H9 (cell line): ENCODE data around the gene YAF2. TPM values are rescaled to one million over a fixed set of nuclear protein-coding genes. Genes with fewer than 3 reads are reported as not detected.

Source experiments
- DNase-seq: peaks from one replicate; pipeline ENCODE4 v3.0.0-alpha.2; 2017
- H2AFZ ChIP-seq: one replicate; pipeline ENCODE4 v1.6.1; 2013; ENCODE audit warnings: mild to moderate bottlenecking, low read length, control low read depth, moderate library complexity
- H2AK5ac ChIP-seq: 2 replicates; pipeline ENCODE4 v1.6.1; 2013; ENCODE audit warnings: low read length, control low read depth, mixed read lengths; ENCODE audit not compliant: insufficient read length
- H2BK120ac ChIP-seq: one replicate; pipeline ENCODE4 v1.6.1; 2013; ENCODE audit warnings: low read depth, mild to moderate bottlenecking, low read length, control low read depth, inconsistent platforms; ENCODE audit not compliant: poor library complexity, severe bottlenecking
- H2BK12ac ChIP-seq: 2 replicates; pipeline ENCODE4 v1.6.1; 2013; ENCODE audit warnings: low read length, control low read depth, mixed read lengths, low read depth; ENCODE audit not compliant: insufficient read length
- H2BK15ac ChIP-seq: 2 replicates; pipeline ENCODE4 v1.6.1; 2013; ENCODE audit warnings: low read depth, low read length, control low read depth
- H2BK20ac ChIP-seq: one replicate; pipeline ENCODE4 v1.6.1; 2013; ENCODE audit warnings: low read depth, mild to moderate bottlenecking, low read length, control low read depth, inconsistent platforms; ENCODE audit not compliant: poor library complexity, severe bottlenecking
- H2BK5ac ChIP-seq: 2 replicates; pipeline ENCODE4 v1.6.1; 2013; ENCODE audit warnings: low read length, control low read depth, mixed read lengths; ENCODE audit not compliant: insufficient read length
- H3K14ac ChIP-seq: 2 replicates; pipeline ENCODE4 v1.6.1; 2013; ENCODE audit warnings: low read length, control low read depth; ENCODE audit not compliant: insufficient read depth
- H3K18ac ChIP-seq: 2 replicates; pipeline ENCODE4 v1.6.1; 2013; ENCODE audit warnings: low read depth, mild to moderate bottlenecking, mixed read lengths, low read length, control low read depth; ENCODE audit not compliant: insufficient read length
- H3K23ac ChIP-seq: 2 replicates; pipeline ENCODE4 v1.6.1; 2013; ENCODE audit warnings: low read length, control low read depth, mixed read lengths, low read depth; ENCODE audit not compliant: insufficient read length
- H3K23me2 ChIP-seq: 2 replicates; pipeline ENCODE4 v1.6.1; 2013; ENCODE audit warnings: low read depth, mild to moderate bottlenecking, mixed read lengths, low read length, control low read depth; ENCODE audit not compliant: insufficient read length, poor library complexity, severe bottlenecking
- H3K27ac ChIP-seq: 2 replicates; pipeline ENCODE4 v1.5.1; 2013; ENCODE audit warnings: low read length, control low read depth, mixed read lengths, low read depth; ENCODE audit not compliant: insufficient read length
- H3K27me3 ChIP-seq: 2 replicates; pipeline ENCODE4 v1.6.1; 2013; ENCODE audit warnings: low read length, control low read depth, inconsistent platforms; ENCODE audit not compliant: insufficient read depth
- H3K4ac ChIP-seq: 2 replicates; pipeline ENCODE4 v1.6.1; 2013; ENCODE audit warnings: low read depth, mild to moderate bottlenecking, control low read depth, inconsistent platforms, low read length, moderate library complexity
- H3K4me1 ChIP-seq: 2 replicates; pipeline ENCODE4 v1.6.1; 2013; ENCODE audit warnings: low read length, control low read depth, inconsistent platforms; ENCODE audit not compliant: insufficient read depth
- H3K4me2 ChIP-seq: 2 replicates; pipeline ENCODE4 v1.6.1; 2013; ENCODE audit warnings: low read length, control low read depth, mixed read lengths; ENCODE audit not compliant: insufficient read length, insufficient read depth
- H3K56ac ChIP-seq: 2 replicates; pipeline ENCODE4 v1.6.1; 2013; ENCODE audit warnings: low read depth, mild to moderate bottlenecking, mixed read lengths, low read length, control low read depth; ENCODE audit not compliant: insufficient read length
- H3K79me1 ChIP-seq: 2 replicates; pipeline ENCODE4 v1.6.1; 2013; ENCODE audit warnings: low read depth, mild to moderate bottlenecking, moderate library complexity, low read length, control low read depth, inconsistent platforms; ENCODE audit not compliant: insufficient read depth, poor library complexity, severe bottlenecking
- H3K79me2 ChIP-seq: 2 replicates; pipeline ENCODE4 v1.6.1; 2013; ENCODE audit warnings: low read length, control low read depth, inconsistent platforms; ENCODE audit not compliant: insufficient read depth
- H3K9ac ChIP-seq: 2 replicates; pipeline ENCODE4 v1.6.1; 2013; ENCODE audit warnings: low read length, control low read depth, mixed read lengths; ENCODE audit not compliant: insufficient read length; ENCODE audit errors: extremely low read depth
- H3K9me3 ChIP-seq: one replicate; pipeline ENCODE4 v1.6.1; 2013; ENCODE audit warnings: low read depth, low read length, inconsistent platforms; ENCODE audit not compliant: control insufficient read depth
- H3T11ph ChIP-seq: one replicate; pipeline ENCODE4 v1.6.1; 2013; ENCODE audit warnings: mild to moderate bottlenecking, low read length, control low read depth, inconsistent platforms
- H4K20me1 ChIP-seq: one replicate; pipeline ENCODE4 v1.6.1; 2013; ENCODE audit not compliant: control insufficient read depth, insufficient read length, insufficient read depth
- H4K5ac ChIP-seq: 2 replicates; pipeline ENCODE4 v1.6.1; 2013; ENCODE audit warnings: low read depth, mild to moderate bottlenecking, mixed read lengths, low read length, control low read depth; ENCODE audit not compliant: insufficient read length
- H4K8ac ChIP-seq: replicated peaks from 2 replicates; pipeline ENCODE4 v1.6.1; 2013; ENCODE audit warnings: low read length, control low read depth, mixed read lengths, low read depth; ENCODE audit not compliant: insufficient read length
- H4K91ac ChIP-seq: 2 replicates; pipeline ENCODE4 v1.6.1; 2013; ENCODE audit warnings: low read depth, mild to moderate bottlenecking, moderate library complexity, mixed read lengths, low read length, control low read depth; ENCODE audit not compliant: insufficient read length
- H3K27ac Mint-ChIP-seq, 3 experiments: 2 replicates in 2 of 3; 3 replicates in 1 of 3; pipeline ENCODE4 v1.8.0; 2020 to 2021; ENCODE audit warnings: mixed read lengths in 3 of 3, mild to moderate bottlenecking in 1 of 3, moderate library complexity in 1 of 3
- H3K27me3 Mint-ChIP-seq: 2 replicates; pipeline ENCODE4 v1.8.0; 2021; ENCODE audit warnings: low read depth, mild to moderate bottlenecking, moderate library complexity, mixed read lengths
- H3K36me3 Mint-ChIP-seq, 3 experiments: 2 replicates in 2 of 3; 3 replicates in 1 of 3; pipeline ENCODE4 v1.8.0; 2020 to 2021; ENCODE audit warnings: low read depth in 3 of 3, mixed read lengths in 3 of 3; ENCODE audit not compliant: insufficient read depth in 1 of 3
- H3K4me1 Mint-ChIP-seq, 2 experiments: 2 replicates each; pipeline ENCODE4 v1.8.0; 2020; ENCODE audit warnings: mixed read lengths in 2 of 2
- H3K4me3 Mint-ChIP-seq, 2 experiments: 2 replicates in 1 of 2; 3 replicates in 1 of 2; pipeline ENCODE4 v1.8.0; 2020 to 2021; ENCODE audit warnings: mild to moderate bottlenecking in 2 of 2, mixed read lengths in 2 of 2, moderate library complexity in 1 of 2
- H3K9me3 Mint-ChIP-seq, 2 experiments: 2 replicates in 1 of 2; 3 replicates in 1 of 2; pipeline ENCODE4 v1.8.0; 2020; ENCODE audit warnings: mild to moderate bottlenecking in 2 of 2, mixed read lengths in 2 of 2, moderate library complexity in 1 of 2
- WGBS: extraction: QIAGEN DNeasy Blood & Tissue Kit; methylation state at CpG from one replicate; pipeline ENCODE4 v1.1.7; 2013; ENCODE audit warnings: missing lambda C conversion rate, low lambda C conversion rate, mixed read lengths; ENCODE audit not compliant: insufficient read length; ENCODE audit errors: extremely low coverage; 5-methylcytosine and 5-hydroxymethylcytosine counted together
- total RNA-seq: library from RNA; stranded (reverse); gene quantifications from 2 replicates; pipeline ENCODE4 v1.2.1, GENCODE V29; 2021
- TF ChIP-seq, protein P1 (sequence below): fragments of 200-600 bp; sonication (generic); conservative IDR thresholded peaks from 3 replicates; pipeline ENCODE4 v1.8.0; 2021; ENCODE audit warnings: antibody characterized with exemption, mild to moderate bottlenecking

Gene YAF2
- total RNA-seq, 1 experiment from 2014 or later, result 1.9 TPM

DNA sequence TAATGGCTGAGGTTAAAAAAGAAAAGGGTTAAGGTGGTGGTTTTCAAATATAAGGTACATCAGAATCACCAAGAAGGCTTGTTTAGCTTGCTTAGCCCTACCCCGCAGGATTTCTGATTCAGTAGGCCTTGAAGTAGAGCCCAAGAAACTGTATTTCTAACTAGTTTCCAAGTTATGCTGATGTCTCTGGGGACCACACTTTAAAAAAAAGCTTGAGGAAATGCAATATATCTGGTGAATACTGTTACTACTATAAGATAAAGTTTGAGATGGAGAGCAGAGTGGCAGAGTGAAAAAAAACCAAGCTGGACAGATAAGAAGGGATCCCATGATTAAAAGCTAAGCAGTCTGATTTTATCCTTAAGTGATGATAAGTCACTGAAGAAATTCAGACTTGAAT lies 75.1 kb downstream of the YAF2 start:
- no peak overlapping the region for H3K4me3 Mint-ChIP-seq
- no peaks in the 10 kb centered on the region for H3K27me3 ChIP-seq

More for the DNA sequence above, 75.1 kb downstream of the YAF2 start:
- Mint-ChIP-seq H3K9me3 (no peaks in the 10 kb centered on the region), H3K4me1 (peaks cover 0 to 9% of the 10 kb centered on the region in 2 experiments; a peak in 2 of 4 replicates), H3K27me3 (no peaks in the 10 kb centered on the region), H3K36me3 (no peaks in the 10 kb centered on the region), H3K27ac (no peak overlapping the region)
- Histone ChIP-seq H2BK5ac (no peak overlapping the region), H4K20me1 (no peaks in the 10 kb centered on the region), H2AFZ (no peak overlapping the region), H3K56ac (no peak overlapping the region), H3K9ac (no peak overlapping the region), H2BK15ac (no peak overlapping the region), H2BK120ac (no peak overlapping the region), H3K23ac (no peak overlapping the region), H4K91ac (no peak overlapping the region), H3K23me2 (no peaks in the 10 kb centered on the region), H3K79me2 (no peaks in the 10 kb centered on the region), H4K8ac (no peak overlapping the region), H2AK5ac (no peak overlapping the region), H3K4me2 (no peak overlapping the region), H3K4me1 (no peaks in the 10 kb centered on the region), H3K18ac (no peak overlapping the region), H3K27ac (no peak overlapping the region), H3K9me3 (no peaks in the 10 kb centered on the region), H3K4ac (no peak overlapping the region), H3K79me1 (no peaks in the 10 kb centered on the region), H2BK12ac (no peak overlapping the region), H3K14ac (no peak overlapping the region), H4K5ac (no peak overlapping the region), H2BK20ac (no peak overlapping the region), H3T11ph (no peak overlapping the region)
- no peak for DNase-seq
- WGBS, result no CpG with 5 or more reads among the region's 1 CpG
- TF ChIP-seq, protein P1, sequence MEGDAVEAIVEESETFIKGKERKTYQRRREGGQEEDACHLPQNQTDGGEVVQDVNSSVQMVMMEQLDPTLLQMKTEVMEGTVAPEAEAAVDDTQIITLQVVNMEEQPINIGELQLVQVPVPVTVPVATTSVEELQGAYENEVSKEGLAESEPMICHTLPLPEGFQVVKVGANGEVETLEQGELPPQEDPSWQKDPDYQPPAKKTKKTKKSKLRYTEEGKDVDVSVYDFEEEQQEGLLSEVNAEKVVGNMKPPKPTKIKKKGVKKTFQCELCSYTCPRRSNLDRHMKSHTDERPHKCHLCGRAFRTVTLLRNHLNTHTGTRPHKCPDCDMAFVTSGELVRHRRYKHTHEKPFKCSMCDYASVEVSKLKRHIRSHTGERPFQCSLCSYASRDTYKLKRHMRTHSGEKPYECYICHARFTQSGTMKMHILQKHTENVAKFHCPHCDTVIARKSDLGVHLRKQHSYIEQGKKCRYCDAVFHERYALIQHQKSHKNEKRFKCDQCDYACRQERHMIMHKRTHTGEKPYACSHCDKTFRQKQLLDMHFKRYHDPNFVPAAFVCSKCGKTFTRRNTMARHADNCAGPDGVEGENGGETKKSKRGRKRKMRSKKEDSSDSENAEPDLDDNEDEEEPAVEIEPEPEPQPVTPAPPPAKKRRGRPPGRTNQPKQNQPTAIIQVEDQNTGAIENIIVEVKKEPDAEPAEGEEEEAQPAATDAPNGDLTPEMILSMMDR, result no peak
